SK-N-SH treated with all-trans-retinoic acid at 6 μM for 48 hours (cell line): ENCODE results near the gene RBM28.

Experiments used
- CREB5 ChIP-seq: fragments of 250-450 bp; sonication (Bioruptor Pico); IDR thresholded peaks from 2 replicates; pipeline ENCODE4 v1.5.1; 2020; ENCODE audit warnings: low read depth, mild to moderate bottlenecking, moderate library complexity
- OSR1 ChIP-seq: fragments of 250-450 bp; sonication (Bioruptor Pico); IDR thresholded peaks from 2 replicates; pipeline ENCODE4 v1.8.0; 2022; ENCODE audit warnings: moderate library complexity, mild to moderate bottlenecking, inconsistent platforms
- ZFP3 ChIP-seq: fragments of 250-450 bp; sonication (Bioruptor Pico); IDR thresholded peaks from 2 replicates; pipeline ENCODE4 v1.5.0; 2020; ENCODE audit warnings: mild to moderate bottlenecking, moderate library complexity

- TF ChIP-seq CREB5 (CRISPR knock-in tag) (no peak), ZFP3 (CRISPR knock-in tag) (no peak), OSR1 (CRISPR knock-in tag) (no peak)
These were observed 40.1 kb downstream of the RBM28 start for GRCh38 chr7:128303643-128304042.
